CMK (cell line): ENCODE results near the gene SMIM17.

Source experiments
- DNase-seq: peaks from one replicate; pipeline ENCODE4 v3.0.0-alpha.2; 2010; ENCODE audit warnings: low read depth

Gene SMIM17

DNA sequence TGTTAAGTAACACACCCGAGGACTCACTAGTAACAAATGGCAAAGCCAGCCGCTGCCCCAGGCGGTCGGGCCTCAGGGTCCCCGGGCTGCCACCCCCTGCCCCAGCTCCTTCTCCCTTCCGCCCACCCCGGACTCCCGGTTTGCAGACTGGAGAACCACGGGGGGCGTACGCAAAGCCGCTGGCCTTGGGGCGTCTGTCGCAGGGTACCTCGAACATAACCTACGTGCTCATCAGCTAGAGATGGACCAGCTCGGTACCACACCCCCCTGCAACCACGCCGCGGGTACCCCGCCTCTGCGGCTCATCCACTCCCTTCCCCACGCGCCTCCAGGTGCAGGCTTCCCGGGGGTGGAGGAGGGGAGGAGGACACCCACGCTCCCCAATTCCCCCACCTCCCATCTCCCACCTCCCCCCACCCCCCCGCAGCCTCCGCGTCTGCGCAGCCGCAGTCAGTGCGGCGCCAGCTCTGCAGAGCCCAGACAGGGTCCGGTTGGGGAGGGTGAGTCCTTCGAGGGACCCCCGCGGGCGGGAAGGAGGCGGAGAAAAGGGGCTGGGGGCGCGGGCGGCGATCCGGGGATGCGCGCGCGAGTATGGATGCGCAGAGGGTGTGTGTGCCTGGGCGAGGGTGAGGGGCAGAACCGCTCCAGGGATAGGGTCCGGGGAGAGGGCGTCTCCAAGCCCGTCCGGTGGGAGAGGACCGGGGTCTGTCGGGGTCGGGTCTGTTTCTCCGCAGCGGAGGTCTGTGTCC, at the start of gene SMIM17:
TSS of gene SMIM17 (plus strand) at position 449 of the 749 bp plus-strand sequence. CDS start 2,509 bp downstream, outside the sequence.
- no peak for DNase-seq

- no peak for DNase-seq
Observed at GRCh38 chr19:56594446-56594782, 48.5 kb upstream of the SMIM17 start.

DNA sequence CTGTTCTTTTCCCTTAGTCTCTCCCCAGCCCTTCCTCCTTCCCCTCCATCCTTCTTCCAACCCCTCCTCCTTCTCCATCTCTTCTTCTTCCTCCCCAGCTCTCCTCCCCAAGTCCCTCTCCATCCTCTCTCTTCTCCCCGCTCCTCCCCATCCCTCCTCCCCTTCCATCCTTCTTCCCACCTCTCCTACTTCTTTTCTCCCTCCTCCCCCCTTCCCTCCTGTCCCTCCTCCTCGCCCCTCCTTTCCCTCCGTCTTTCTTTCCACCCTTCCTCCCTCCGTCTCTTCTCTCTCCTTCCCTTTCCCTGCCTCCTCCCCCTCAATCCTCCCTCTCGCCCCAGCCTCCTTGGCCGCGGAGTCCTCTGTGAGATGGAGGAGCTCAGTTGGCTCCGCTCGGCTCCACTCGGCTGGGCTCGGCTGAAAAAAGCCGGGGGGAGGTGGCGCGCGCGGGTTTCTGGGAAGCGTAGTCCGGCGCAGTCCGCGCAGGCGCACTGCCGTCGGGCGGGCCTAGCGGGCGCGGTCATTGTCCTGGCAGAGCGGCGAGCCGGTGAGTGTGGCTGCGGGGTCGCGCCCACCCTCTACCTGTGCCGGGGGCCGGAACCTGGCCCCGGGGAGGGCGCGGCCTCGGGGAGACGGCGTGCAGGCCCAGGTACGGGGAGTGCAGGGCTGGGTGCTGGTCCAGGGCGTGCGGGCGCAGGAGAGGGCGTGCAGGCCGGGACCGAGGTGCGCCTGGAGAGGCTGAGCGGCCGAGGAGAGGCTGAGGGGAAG, 48.0 kb upstream of the SMIM17 start, which contains the start of gene ZNF71:
TSS of gene ZNF71 (plus strand) at position 520 of the 765 bp plus-strand sequence. CDS start 6,257 bp downstream, outside the sequence.
- DNase-seq = peak; percentile 76

GRCh38 chr19:56595548-56595899, 47.4 kb upstream of the SMIM17 start:
- no peak for DNase-seq

DNA sequence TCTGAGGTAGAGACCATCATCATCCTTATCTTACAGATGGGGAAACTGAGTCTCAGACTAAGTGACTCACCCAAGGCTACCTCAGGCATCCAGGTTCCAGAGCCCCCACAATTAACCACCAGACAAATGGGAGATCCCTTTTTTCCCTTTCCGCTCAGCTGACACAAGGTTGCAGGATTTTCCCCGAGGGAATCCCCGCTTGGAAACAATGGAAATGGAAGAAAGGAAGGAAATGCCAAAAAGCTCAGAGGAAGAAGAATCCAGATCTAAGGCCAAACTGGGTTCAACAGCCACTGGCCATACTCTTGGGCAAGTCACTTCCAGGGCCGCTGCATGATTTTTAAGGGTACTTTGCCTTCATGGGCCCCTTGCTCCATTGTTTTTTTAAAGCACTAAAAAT, 46.3 kb upstream of the SMIM17 start:
- no peak for DNase-seq

- no peak for DNase-seq
Observed at GRCh38 chr19:56597696-56598095, 45.3 kb upstream of the SMIM17 start.

DNA sequence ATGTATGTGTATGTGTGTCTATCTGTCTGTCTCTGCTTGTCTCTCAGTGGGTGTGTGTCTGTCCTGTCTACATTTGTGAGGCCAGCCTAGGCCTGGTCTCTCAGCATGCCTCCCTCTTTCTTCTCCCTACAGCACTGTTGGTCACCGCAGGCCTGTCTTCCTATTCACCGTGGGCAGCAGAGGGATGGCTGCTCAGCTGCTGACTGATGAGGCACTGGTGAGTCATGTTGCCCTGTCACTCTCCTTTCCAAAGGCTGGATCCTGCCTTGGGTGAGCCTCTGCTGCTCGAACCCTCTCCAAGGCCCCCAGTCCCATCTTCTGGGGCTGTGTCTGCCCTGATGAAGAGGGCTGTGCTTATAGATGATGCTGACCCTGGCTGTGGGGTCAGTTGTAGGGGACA, 41.6 kb upstream of the SMIM17 start:
- no peak for DNase-seq

DNA sequence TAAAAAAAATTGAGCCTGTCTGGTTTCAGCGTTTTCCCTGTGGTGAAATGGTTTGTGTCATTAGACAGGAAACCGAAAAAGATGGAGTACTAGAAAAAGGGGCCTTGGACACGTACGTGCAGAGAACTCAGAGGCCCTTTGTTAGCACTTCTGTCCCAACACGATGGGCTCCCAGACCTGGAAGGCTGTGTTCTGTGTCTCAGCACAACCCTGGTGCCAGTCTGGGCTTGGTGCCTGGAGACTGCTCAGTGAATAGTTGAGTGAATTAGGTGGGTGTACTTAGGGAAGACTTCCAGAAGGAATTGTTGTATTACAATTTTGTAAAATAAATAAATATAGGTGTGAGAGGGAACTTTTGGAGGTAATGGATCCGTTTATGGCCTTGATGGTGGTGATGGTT, 39.1 kb upstream of the SMIM17 start:
- no peak for DNase-seq

DNA sequence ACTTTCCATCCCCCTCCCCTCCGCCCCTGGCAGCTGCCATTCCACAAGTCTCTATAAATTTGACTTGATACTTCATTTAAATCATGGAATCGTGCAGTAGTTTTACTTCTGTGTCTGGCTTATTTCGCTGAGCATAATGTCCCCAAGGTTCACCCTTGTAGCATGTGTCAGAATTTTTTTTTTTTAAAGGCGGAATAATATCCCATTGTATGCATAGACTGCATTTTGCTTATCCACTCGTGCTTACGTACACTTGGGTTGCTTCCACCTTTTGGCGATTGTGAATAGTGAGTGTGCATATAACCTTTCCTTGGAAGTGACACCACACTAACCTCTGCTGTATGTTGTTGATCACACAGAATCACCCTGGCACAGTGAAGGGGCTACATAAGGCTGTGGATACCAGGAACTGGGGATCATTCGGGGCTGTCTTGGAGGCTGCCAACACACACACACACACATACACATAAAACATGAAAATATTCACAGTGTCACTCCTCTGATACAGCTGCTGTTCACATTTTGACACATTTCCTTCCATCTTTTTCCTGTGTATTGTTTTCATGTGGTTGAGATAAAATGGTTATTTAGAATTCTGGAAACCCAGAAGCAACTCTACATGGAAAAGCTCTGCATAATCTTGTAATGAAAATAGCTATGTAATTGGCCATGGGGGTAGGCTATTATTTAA, 34.5 kb upstream of the SMIM17 start:
- DNase-seq = no peak

DNA sequence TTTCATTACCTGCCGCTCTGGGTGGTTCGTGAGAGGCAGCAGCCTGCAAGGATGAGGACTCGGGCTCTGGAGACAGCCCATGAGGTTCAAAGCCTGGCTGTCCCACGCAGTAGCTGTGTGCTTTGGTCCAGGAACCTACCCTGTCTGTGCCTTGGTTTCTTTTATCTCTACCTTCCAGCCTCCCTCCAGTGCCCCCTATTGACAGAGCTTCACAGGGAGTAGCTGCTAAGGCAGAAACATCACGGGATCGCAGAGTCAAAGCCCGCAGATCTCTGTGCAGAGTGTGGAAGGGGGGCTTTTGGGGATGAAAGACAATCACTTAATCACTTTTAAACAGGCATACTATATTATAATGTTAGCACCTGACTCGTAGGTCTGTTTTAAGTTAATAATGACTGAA, 31.7 kb upstream of the SMIM17 start:
- DNase-seq = no peak

GRCh38 chr19:56612737-56613136, 30.2 kb upstream of the SMIM17 start:
- no peak for DNase-seq

GRCh38 chr19:56613639-56614038, 29.3 kb upstream of the SMIM17 start:
- no peak for DNase-seq

GRCh38 chr19:56617531-56617930, 25.4 kb upstream of the SMIM17 start:
- DNase-seq = no peak

DNA sequence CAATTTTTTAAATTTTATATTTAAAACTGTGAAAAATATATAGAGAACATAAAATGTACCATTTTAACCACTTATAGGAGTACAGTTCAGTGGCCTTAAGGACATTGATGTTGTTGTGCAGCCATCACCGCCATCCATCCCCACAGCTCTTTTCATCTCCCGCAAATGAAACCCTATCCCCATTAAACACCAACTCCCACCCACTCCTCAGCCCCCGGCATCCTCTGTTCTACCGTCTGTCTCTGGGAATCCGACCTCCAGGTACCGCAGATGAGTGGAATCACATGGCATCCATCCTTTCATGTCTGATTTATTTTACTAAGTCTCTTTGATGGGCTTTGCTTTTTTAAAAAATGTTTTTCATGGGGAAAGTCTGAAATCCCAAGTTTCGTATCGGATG, 23.8 kb upstream of the SMIM17 start:
- DNase-seq = no peak

DNA sequence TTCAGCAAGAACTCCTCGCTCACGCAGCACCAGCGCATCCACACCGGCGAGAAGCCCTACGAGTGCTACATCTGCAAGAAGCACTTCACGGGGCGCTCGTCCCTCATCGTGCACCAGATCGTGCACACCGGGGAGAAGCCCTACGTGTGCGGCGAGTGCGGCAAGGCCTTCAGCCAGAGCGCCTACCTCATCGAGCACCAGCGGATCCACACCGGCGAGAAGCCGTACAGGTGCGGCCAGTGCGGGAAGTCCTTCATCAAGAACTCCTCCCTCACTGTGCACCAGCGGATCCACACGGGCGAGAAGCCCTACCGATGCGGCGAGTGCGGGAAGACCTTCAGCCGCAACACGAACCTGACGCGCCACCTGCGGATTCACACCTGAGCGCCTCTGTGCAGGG, 20.6 kb upstream of the SMIM17 start:
- DNase-seq = no peak

GRCh38 chr19:56623006-56623405, 20.0 kb upstream of the SMIM17 start:
- DNase-seq = no peak

- no peak for DNase-seq
Observed at GRCh38 chr19:56625708-56626107, 17.3 kb upstream of the SMIM17 start.

GRCh38 chr19:56633021-56633420, 9.9 kb upstream of the SMIM17 start:
- no peak for DNase-seq

DNA sequence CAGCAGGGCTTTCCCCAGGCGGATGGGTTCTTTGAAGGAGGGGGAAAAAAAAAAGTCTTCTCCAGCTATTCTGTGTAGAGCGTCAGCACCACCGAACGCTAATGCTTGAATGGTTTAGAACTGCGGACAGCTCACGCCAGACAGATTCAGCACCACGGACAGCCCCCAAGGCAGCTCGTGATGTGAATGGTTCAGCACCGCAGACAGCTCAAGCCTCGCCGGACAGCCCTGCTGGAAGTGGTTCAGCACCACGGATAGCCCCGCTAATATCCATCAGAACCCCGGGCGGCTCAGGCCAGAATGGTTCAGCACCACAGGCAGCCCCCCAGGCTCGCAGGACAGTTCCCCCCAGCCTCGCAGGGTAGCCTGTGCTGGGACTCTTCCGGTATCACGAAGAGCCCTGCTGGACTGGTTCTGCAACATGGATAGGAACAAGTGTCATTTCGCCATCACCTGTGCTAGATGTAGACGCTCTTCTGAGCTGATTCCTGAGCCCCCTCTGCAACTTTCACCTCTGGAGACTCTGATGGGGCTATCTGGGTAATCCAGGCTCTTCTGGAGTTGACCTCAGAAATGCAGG, 4.9 kb upstream of the SMIM17 start:
- DNase-seq = peak; percentile 62

- peak; percentile 8 for DNase-seq
Observed at GRCh38 chr19:56639217-56639616, 3.7 kb upstream of the SMIM17 start.

DNA sequence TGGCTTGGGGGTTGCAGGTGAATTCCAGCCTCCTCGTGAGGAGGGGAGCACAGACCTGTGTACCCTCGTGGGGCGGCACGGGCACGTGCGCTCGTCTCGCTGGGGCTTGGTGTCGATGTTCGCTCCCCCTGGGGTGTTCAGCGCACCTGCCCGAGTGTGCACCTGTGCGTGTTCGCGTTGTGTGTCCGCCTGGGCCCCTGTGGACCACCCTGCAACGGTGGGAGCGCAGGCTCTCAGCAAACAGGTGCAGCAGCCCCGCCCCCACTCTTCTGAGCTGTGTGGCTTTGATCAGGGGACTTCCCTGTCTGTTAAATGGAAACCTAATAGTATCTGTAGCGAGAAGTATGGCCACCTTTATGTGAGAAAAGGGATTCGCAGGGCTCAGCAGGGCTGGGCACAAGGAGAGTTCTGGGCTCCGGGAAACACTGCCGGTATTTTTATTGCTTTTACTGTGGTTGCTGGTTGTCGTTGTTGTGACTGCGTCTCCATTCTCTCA, 549 bp downstream of the SMIM17 start:
- DNase-seq = no peak

GRCh38 chr19:56654151-56654550, 11.2 kb downstream of the SMIM17 start:
- no peak for DNase-seq
